Measurements from ENCODE around the gene MMP3.
A peak's percentile ranks its signal among the peaks of the same experiment; 100 is the strongest.

Gene MMP3

DNA sequence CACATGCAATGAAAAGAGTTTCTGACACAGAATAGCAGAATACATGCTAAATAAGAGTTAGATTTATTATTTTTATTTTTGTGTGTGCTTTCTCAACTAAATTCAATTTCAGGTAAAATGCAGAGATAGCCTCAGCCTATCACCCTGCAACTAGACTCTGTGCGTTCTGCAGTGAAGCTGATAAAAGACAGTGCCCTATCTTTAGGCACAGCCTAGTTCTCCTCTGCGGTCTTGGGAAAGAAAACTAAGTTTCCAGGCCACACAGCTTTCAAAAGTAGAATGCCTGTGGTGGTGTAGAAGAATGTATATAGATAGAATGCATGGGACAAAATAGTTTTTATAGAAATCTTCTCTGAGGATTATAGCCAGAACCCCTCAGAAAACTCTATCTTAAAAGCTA is 33.4 kb downstream of the MMP3 start:
- H3K4me1 ChIP-seq (ENCODE audit: control insufficient read depth, low read length) = no peaks in the 10 kb centered on the region
- no peak overlapping the region for H3K27ac ChIP-seq (ENCODE audit: low read depth, low read length)
- no peaks in the 10 kb centered on the region for H3F3A ChIP-seq (ENCODE audit: control insufficient read depth, insufficient read depth)
- H4K20me1 ChIP-seq (ENCODE audit: control insufficient read depth, insufficient read depth, low read depth, low read length) = no peaks in the 10 kb centered on the region
- H3K36me3 ChIP-seq (ENCODE audit: control insufficient read depth, low read length) = no peaks in the 10 kb centered on the region
- H3K4me3 ChIP-seq (ENCODE audit: low read length) = no peak overlapping the region
- no peaks in the 10 kb centered on the region for H3K9me3 ChIP-seq (ENCODE audit: control insufficient read depth, insufficient read depth, low read length)
- H3K79me2 ChIP-seq (ENCODE audit: control insufficient read depth, low read length) = no peaks in the 10 kb centered on the region
- 0 out of 2 replicates have a peak, but pooled peaks cover 3% of the 10 kb centered on the region for H3K27me3 ChIP-seq (ENCODE audit: control insufficient read depth, low read length)
- TF ChIP-seq, protein P1, sequence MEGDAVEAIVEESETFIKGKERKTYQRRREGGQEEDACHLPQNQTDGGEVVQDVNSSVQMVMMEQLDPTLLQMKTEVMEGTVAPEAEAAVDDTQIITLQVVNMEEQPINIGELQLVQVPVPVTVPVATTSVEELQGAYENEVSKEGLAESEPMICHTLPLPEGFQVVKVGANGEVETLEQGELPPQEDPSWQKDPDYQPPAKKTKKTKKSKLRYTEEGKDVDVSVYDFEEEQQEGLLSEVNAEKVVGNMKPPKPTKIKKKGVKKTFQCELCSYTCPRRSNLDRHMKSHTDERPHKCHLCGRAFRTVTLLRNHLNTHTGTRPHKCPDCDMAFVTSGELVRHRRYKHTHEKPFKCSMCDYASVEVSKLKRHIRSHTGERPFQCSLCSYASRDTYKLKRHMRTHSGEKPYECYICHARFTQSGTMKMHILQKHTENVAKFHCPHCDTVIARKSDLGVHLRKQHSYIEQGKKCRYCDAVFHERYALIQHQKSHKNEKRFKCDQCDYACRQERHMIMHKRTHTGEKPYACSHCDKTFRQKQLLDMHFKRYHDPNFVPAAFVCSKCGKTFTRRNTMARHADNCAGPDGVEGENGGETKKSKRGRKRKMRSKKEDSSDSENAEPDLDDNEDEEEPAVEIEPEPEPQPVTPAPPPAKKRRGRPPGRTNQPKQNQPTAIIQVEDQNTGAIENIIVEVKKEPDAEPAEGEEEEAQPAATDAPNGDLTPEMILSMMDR (IDR thresholded peaks at IDR 0.05; ENCODE audit: low read depth, low read length, poor library complexity, severe bottlenecking) = no peak
- TF ChIP-seq EZH2phosphoT487 (IDR thresholded peaks at IDR 0.05; ENCODE audit: borderline replicate concordance, low read length) = no peak
- H3K4me2 ChIP-seq (ENCODE audit: low read length) = no peak overlapping the region
- H3K9me2 ChIP-seq (replicated peaks; ENCODE audit: control insufficient read depth, low read length) = no peaks in the 10 kb centered on the region

DNA sequence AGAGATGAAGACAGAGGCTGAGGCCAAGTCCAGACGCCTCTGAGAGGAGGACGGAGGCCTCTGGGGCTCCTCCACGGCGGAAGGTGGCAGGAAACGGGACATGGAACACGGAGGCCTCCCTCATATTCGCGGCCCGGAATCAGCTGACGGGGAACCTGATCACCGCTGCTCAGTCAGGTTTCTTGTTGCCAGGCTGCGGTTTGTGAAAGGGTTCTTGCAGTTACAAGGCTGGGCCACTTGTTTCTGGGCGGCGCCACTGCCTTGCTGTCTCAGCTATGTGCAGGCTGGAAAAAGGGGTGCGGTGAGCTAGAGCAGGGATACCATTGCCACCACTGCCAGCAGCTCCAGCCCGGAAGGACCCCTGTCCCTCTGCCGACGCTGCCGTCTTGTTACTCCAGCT is 35.5 kb downstream of the MMP3 start:
- Histone ChIP-seq H3K4me1 (ENCODE audit: control insufficient read depth, low read length) (no peaks in the 10 kb centered on the region), H4K20me1 (ENCODE audit: control insufficient read depth, insufficient read depth, low read depth, low read length) (no peaks in the 10 kb centered on the region), H3F3A (ENCODE audit: control insufficient read depth, insufficient read depth) (no peaks in the 10 kb centered on the region), H3K4me3 (ENCODE audit: low read length) (no peak overlapping the region), H3K4me2 (ENCODE audit: low read length) (no peak overlapping the region), H3K27ac (ENCODE audit: low read depth, low read length) (no peak overlapping the region), H3K79me2 (ENCODE audit: control insufficient read depth, low read length) (no peaks in the 10 kb centered on the region), H3K27me3 (ENCODE audit: control insufficient read depth, low read length) (peaks cover 6% of the 10 kb centered on the region; the same call in 1 of the 2 replicates), H3K9me2 (replicated peaks; ENCODE audit: control insufficient read depth, low read length) (no peaks in the 10 kb centered on the region), H3K9me3 (ENCODE audit: control insufficient read depth, insufficient read depth, low read length) (no peaks in the 10 kb centered on the region), H3K36me3 (ENCODE audit: control insufficient read depth, low read length) (no peaks in the 10 kb centered on the region)
- no peak for TF ChIP-seq EZH2phosphoT487 (IDR thresholded peaks at IDR 0.05; ENCODE audit: borderline replicate concordance, low read length)
- TF ChIP-seq, protein P1 (IDR thresholded peaks at IDR 0.05; ENCODE audit: low read depth, low read length, poor library complexity, severe bottlenecking) = peak; percentile 21

DNA sequence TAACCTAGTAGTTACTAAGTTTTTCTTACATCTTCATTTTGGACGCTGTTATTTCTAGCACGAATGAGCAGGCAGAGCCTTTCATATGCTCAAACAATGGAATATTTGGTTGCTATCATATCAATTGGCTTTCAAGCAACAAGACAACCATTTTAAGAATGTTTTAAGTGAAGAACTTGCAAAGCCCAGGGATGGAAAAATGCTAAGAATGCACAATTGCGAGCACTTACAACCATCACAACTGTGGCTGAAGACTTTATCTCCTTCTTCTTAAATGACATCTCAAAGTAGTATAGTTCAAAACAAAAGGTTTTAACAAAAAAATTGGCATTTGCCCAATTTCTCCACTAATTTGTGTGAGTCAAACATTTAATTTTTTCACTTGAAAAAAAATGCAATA is 37.1 kb downstream of the MMP3 start:
- Histone ChIP-seq H3K9me2 (replicated peaks; ENCODE audit: control insufficient read depth, low read length) (no peaks in the 10 kb centered on the region), H4K20me1 (ENCODE audit: control insufficient read depth, insufficient read depth, low read depth, low read length) (no peaks in the 10 kb centered on the region), H3K36me3 (ENCODE audit: control insufficient read depth, low read length) (no peaks in the 10 kb centered on the region), H3F3A (ENCODE audit: control insufficient read depth, insufficient read depth) (no peaks in the 10 kb centered on the region), H3K27me3 (ENCODE audit: control insufficient read depth, low read length) (peaks cover 6% of the 10 kb centered on the region; the same call in 1 of the 2 replicates), H3K4me2 (ENCODE audit: low read length) (no peak overlapping the region), H3K27ac (ENCODE audit: low read depth, low read length) (no peak overlapping the region), H3K79me2 (ENCODE audit: control insufficient read depth, low read length) (no peaks in the 10 kb centered on the region), H3K4me3 (ENCODE audit: low read length) (no peak overlapping the region), H3K4me1 (ENCODE audit: control insufficient read depth, low read length) (no peaks in the 10 kb centered on the region), H3K9me3 (ENCODE audit: control insufficient read depth, insufficient read depth, low read length) (no peaks in the 10 kb centered on the region)
- TF ChIP-seq, protein P1 (IDR thresholded peaks at IDR 0.05; ENCODE audit: low read depth, low read length, poor library complexity, severe bottlenecking) = no peak
- TF ChIP-seq EZH2phosphoT487 (IDR thresholded peaks at IDR 0.05; ENCODE audit: borderline replicate concordance, low read length) = no peak

All from DOHH2 (cell line).